ENCODE data around the gene LIN7B.

LIN7B gene

DNA sequence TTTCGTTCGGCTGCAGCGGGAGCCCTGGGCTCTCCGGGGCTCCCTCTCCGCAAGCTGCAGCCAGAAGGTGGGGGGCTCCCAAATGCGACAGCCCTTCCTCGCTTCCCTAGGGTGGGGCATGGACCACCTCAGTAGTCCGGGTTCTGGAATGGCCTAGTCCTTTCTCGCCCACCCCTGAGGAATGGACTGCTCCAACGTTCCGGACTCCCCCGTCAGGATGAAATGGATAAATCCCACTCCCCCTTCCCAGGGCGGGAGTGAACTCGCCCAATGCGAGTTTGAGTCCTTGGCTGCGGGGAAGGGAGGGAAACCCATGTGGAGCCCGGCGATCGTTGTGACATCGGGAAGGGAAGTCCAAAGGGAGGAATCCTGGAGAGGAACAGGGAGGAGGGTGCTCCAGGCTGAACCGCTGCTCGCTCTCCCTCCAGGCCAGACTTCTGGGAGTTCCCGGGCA, 35.5 kb downstream of the LIN7B start (continued):
- TF ChIP-seq ZSCAN5A (tag by site-specific recombination; IDR thresholded peaks at IDR 0.05) (0 out of 2 replicates have a peak, but pooled peaks have one; percentile 40), ZNF658 (tag by site-specific recombination; IDR thresholded peaks at IDR 0.05) (no peak), ZNF596 (tag by site-specific recombination; IDR thresholded peaks at IDR 0.05) (no peak), ZNF830 (tag by site-specific recombination; IDR thresholded peaks at IDR 0.05; ENCODE audit: low read depth) (no peak), ZNF121 (tag by site-specific recombination; IDR thresholded peaks at IDR 0.05) (no peak), REPIN1 (tag by site-specific recombination; IDR thresholded peaks at IDR 0.05; ENCODE audit: low read depth) (0 out of 2 replicates have a peak, but pooled peaks have one; percentile 43), ZNF114 (tag by site-specific recombination; IDR thresholded peaks at IDR 0.05) (no peak), ZNF350 (tag by site-specific recombination; IDR thresholded peaks at IDR 0.05) (no peak), ZFP41 (tag by site-specific recombination; IDR thresholded peaks at IDR 0.05; ENCODE audit: borderline replicate concordance) (no peak), ZNF202 (tag by site-specific recombination; IDR thresholded peaks at IDR 0.05; ENCODE audit: borderline replicate concordance) (no peak), ZNF311 (tag by site-specific recombination; IDR thresholded peaks at IDR 0.05; ENCODE audit: borderline replicate concordance) (no peak), TCF7L2 (IDR thresholded peaks at IDR 0.05; ENCODE audit: borderline replicate concordance, low read depth, low read length) (peak; percentile 51; the same call in 1 of the 2 replicates), ZNF398 (tag by site-specific recombination; IDR thresholded peaks at IDR 0.05) (peak; percentile 52; the same call in 1 of the 2 replicates), ZNF521 (tag by site-specific recombination; IDR thresholded peaks at IDR 0.05) (no peak), ZNF404 (tag by site-specific recombination; IDR thresholded peaks at IDR 0.05) (no peak), ZNF248 (tag by site-specific recombination; IDR thresholded peaks at IDR 0.05) (no peak), ZEB2 (tag by site-specific recombination; IDR thresholded peaks at IDR 0.05) (peak; percentile 38; the same call in 1 of the 2 replicates), ZNF473 (tag by site-specific recombination; IDR thresholded peaks at IDR 0.05) (no peak), ZNF366 (tag by site-specific recombination; conservative IDR thresholded peaks at IDR 0.05) (no peak; the same call in none of the 2 replicates), HOXD13 (CRISPR knock-in tag; IDR thresholded peaks at IDR 0.05; ENCODE audit: borderline replicate concordance) (no peak), ZNF335 (tag by site-specific recombination; conservative IDR thresholded peaks at IDR 0.05) (no peak; the same call in none of the 2 replicates)
- TF ChIP-seq, protein P1, sequence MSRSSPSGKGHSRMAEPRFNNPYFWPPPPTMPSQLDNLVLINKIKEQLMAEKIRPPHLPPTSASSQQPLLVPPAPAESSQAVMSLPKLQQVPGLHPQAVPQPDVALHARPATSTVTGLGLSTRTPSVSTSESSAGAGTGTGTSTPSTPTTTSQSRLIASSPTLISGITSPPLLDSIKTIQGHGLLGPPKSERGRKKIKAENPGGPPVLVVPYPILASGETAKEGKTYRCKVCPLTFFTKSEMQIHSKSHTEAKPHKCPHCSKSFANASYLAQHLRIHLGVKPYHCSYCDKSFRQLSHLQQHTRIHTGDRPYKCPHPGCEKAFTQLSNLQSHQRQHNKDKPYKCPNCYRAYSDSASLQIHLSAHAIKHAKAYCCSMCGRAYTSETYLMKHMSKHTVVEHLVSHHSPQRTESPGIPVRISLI (tag by site-specific recombination; IDR thresholded peaks at IDR 0.05) = no peak
- TF ChIP-seq, protein P2, sequence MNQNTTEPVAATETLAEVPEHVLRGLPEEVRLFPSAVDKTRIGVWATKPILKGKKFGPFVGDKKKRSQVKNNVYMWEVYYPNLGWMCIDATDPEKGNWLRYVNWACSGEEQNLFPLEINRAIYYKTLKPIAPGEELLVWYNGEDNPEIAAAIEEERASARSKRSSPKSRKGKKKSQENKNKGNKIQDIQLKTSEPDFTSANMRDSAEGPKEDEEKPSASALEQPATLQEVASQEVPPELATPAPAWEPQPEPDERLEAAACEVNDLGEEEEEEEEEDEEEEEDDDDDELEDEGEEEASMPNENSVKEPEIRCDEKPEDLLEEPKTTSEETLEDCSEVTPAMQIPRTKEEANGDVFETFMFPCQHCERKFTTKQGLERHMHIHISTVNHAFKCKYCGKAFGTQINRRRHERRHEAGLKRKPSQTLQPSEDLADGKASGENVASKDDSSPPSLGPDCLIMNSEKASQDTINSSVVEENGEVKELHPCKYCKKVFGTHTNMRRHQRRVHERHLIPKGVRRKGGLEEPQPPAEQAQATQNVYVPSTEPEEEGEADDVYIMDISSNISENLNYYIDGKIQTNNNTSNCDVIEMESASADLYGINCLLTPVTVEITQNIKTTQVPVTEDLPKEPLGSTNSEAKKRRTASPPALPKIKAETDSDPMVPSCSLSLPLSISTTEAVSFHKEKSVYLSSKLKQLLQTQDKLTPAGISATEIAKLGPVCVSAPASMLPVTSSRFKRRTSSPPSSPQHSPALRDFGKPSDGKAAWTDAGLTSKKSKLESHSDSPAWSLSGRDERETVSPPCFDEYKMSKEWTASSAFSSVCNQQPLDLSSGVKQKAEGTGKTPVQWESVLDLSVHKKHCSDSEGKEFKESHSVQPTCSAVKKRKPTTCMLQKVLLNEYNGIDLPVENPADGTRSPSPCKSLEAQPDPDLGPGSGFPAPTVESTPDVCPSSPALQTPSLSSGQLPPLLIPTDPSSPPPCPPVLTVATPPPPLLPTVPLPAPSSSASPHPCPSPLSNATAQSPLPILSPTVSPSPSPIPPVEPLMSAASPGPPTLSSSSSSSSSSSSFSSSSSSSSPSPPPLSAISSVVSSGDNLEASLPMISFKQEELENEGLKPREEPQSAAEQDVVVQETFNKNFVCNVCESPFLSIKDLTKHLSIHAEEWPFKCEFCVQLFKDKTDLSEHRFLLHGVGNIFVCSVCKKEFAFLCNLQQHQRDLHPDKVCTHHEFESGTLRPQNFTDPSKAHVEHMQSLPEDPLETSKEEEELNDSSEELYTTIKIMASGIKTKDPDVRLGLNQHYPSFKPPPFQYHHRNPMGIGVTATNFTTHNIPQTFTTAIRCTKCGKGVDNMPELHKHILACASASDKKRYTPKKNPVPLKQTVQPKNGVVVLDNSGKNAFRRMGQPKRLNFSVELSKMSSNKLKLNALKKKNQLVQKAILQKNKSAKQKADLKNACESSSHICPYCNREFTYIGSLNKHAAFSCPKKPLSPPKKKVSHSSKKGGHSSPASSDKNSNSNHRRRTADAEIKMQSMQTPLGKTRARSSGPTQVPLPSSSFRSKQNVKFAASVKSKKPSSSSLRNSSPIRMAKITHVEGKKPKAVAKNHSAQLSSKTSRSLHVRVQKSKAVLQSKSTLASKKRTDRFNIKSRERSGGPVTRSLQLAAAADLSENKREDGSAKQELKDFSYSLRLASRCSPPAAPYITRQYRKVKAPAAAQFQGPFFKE (tag by site-specific recombination; IDR thresholded peaks at IDR 0.05; ENCODE audit: borderline replicate concordance) = no peak
- TF ChIP-seq, protein P3, sequence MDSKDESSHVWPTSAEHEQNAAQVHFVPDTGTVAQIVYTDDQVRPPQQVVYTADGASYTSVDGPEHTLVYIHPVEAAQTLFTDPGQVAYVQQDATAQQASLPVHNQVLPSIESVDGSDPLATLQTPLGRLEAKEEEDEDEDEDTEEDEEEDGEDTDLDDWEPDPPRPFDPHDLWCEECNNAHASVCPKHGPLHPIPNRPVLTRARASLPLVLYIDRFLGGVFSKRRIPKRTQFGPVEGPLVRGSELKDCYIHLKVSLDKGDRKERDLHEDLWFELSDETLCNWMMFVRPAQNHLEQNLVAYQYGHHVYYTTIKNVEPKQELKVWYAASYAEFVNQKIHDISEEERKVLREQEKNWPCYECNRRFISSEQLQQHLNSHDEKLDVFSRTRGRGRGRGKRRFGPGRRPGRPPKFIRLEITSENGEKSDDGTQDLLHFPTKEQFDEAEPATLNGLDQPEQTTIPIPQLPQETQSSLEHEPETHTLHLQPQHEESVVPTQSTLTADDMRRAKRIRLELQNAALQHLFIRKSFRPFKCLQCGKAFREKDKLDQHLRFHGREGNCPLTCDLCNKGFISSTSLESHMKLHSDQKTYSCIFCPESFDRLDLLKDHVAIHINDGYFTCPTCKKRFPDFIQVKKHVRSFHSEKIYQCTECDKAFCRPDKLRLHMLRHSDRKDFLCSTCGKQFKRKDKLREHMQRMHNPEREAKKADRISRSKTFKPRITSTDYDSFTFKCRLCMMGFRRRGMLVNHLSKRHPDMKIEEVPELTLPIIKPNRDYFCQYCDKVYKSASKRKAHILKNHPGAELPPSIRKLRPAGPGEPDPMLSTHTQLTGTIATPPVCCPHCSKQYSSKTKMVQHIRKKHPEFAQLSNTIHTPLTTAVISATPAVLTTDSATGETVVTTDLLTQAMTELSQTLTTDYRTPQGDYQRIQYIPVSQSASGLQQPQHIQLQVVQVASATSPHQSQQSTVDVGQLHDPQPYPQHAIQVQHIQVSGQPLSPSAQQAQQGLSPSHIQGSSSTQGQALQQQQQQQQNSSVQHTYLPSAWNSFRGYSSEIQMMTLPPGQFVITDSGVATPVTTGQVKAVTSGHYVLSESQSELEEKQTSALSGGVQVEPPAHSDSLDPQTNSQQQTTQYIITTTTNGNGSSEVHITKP (tag by site-specific recombination; IDR thresholded peaks at IDR 0.05) = peak; percentile 99
- TF ChIP-seq, protein P4, sequence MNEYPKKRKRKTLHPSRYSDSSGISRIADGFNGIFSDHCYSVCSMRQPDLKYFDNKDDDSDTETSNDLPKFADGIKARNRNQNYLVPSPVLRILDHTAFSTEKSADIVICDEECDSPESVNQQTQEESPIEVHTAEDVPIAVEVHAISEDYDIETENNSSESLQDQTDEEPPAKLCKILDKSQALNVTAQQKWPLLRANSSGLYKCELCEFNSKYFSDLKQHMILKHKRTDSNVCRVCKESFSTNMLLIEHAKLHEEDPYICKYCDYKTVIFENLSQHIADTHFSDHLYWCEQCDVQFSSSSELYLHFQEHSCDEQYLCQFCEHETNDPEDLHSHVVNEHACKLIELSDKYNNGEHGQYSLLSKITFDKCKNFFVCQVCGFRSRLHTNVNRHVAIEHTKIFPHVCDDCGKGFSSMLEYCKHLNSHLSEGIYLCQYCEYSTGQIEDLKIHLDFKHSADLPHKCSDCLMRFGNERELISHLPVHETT (tag by site-specific recombination; IDR thresholded peaks at IDR 0.05) = no peak; the same call in 1 of the 2 replicates

All from HEK293 (cell line).